ENCODE results near the gene SMIM21.

SMIM21 gene

GRCh38 chr18:75427603-75428002, at the start of gene SMIM21:
TSS of gene SMIM21 (minus strand) at chr18:75427703. CDS start at chr18:75427563, 140 bp downstream.
- no peak for DNase-seq

DNA sequence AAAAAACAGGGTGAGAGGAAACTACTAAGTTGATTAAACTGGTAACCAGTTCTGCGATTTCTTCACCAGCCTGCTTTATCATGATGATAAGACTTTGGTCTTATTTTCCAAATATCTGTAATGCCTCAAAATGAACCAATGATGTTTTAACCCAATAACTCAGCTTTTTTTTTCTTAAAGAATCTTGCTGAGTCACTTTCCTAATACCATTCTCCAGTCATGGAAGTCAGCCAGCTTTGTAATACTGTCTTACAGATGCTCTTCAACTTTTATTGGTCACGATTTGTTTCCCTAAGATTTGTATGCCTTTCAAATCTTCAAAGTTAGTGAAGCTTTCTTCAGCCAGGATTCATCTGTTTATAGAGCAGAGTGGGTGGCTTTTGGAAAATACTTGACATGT, 47.7 kb upstream of the SMIM21 start:
- no peak for DNase-seq

GRCh38 chr18:75474332-75474731, 46.8 kb upstream of the SMIM21 start:
- DNase-seq = no peak

GRCh38 chr18:75473316-75473715, 45.8 kb upstream of the SMIM21 start:
- DNase-seq = no peak

GRCh38 chr18:75472906-75473305, 45.4 kb upstream of the SMIM21 start:
- no peak for DNase-seq

DNA sequence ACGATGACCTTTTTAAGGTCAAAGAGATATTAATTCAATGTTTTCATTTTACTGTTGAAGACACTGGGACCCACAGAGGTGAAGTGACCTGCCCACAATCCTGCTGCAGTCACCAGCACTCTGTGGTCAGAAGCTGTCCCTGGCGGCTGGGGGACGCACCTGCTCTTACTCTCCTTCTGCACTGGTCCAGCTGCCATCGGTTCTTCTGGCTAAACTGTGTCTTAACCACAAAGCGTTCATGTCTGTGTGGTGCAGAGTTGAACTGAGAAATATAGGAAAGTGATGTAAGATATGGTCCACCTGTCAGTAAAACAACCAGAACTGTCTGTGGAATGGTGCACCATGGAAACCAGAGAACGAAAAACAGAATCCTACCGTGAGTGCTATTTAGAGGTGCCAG, 44.9 kb upstream of the SMIM21 start:
- no peak for DNase-seq

- DNase-seq = no peak
Observed at GRCh38 chr18:75471850-75472249, 44.3 kb upstream of the SMIM21 start.

DNA sequence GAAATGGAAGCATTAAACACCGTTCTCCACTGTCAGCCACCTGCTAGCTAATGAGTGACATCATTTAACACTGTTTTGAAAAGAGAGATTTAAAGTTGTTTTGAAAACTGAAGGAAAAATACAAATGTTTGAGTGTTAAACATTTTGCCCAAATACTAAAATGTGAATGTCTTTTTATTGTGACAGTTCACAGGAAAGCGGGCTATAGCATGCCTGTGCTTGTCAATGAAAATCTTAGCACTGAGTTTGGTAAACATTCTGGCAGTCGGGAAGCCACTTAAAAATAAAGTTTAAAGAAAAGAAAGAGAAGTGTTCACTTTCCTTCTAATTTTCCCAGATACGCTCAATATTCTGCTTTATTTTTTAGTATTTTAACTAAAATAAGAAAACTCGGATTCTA, 40.3 kb upstream of the SMIM21 start:
- no peak for DNase-seq

DNA sequence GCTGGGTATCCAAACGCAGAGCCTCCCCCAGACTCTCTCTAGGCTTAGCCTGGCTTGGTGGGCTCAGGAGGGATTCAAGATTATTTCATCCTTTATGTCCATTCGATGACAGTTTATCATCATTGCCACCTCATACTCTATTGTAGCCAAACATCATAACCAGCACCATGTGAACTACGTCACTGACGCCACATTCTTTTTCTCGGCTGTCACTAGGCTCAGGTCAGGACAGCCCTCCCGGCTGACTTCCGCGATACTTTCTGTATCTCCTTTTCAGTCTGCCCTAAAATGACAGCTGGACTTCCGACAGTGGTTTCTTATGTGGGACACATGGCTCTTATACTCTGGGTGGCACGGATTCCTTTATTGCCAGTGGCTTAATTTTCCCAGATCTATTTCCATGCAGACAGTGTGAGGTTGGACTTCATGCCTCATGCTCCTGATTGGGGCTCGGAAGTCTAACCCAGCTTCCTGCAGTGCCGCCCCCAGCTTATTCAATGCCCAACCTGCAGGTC, 39.8 kb upstream of the SMIM21 start:
- DNase-seq = no peak

DNA sequence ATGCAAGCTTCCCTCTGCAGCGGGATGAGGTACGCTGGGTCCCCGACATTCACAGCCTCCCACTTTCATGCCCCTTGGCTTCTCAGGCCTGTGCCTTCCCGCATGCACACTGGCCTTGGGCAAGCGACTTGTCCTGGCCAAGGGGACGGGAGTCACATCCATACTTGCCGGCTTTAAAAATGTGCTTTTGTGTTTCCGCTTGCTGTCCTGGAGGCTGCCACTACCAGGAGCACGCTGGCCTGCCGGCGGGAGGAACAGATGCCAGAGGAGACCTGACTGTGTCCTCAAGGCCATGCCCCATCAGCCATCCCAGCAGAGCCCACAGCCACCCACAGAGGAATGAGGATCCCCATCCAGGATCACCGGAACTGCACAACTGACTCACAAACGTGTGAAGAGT, 36.9 kb upstream of the SMIM21 start:
- DNase-seq = no peak

- DNase-seq = no peak
Observed at GRCh38 chr18:75462178-75462832, 34.8 kb upstream of the SMIM21 start.

GRCh38 chr18:75456199-75456631, 28.7 kb upstream of the SMIM21 start:
- no peak for DNase-seq

- peak; percentile 25 for DNase-seq
Observed at GRCh38 chr18:75455249-75456198, 28.0 kb upstream of the SMIM21 start.

GRCh38 chr18:75454022-75454795, 26.7 kb upstream of the SMIM21 start:
- DNase-seq = no peak

DNA sequence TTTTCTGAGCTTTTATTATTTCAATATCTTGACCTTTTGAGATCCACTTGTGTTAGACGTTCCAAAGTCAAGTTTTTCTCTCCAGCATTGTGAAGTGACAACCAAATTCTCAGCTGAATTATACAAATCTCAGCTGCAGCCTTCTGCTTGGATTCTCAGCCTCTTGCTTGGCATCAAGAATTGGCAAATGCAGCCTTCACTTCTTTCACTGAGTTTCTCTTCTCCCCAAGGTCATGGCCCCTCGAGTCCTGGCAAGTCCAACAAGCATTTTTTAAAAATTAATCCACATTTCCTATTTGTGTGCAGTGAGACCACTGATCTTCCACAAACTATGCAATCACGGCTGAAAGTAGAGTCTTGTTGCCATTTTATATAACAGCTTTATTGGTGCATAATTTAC, 23.4 kb upstream of the SMIM21 start:
- DNase-seq = no peak

DNA sequence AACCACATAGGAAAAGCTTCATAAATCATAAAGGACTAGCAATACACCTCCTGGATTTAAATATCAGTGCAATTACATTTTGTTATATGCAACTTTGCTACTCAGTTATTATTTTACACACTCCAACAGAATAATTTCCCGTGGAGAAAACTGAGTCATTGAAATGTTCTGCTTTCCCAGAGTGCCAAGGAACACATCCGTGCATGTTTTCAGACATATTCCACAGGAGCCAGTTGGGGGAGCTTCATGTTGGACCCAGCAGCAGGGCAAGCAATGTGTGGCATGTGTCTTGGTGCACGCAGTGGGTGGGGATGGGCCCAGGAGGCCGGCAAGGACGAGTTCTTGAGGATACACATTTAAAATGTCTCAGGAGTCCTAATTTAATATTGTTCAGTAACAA, 14.4 kb upstream of the SMIM21 start:
- no peak for DNase-seq

GRCh38 chr18:75439348-75439747, 11.8 kb upstream of the SMIM21 start:
- no peak for DNase-seq

GRCh38 chr18:75438891-75439290, 11.4 kb upstream of the SMIM21 start:
- no peak for DNase-seq

GRCh38 chr18:75437979-75438378, 10.5 kb upstream of the SMIM21 start:
- DNase-seq = no peak

DNA sequence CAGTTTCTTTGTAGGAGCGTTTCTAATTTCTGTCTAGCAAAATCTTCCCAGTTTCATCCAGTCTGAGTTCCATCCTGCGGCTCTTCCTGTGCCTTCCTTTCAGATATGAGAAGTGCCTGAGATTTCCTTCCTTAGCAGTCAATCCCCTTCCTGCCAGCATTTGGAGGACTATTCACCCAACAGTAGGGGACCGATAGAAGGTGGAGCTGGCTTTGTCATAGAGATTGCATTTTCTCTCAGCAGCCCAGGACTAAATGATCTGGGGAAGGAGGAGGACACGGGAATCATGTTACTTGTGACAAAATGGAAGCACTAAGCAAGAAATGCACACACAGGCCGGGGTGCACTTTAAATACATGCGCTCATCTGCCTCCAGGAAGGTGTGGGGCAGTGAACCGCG, 5.6 kb upstream of the SMIM21 start:
- no peak for DNase-seq

DNA sequence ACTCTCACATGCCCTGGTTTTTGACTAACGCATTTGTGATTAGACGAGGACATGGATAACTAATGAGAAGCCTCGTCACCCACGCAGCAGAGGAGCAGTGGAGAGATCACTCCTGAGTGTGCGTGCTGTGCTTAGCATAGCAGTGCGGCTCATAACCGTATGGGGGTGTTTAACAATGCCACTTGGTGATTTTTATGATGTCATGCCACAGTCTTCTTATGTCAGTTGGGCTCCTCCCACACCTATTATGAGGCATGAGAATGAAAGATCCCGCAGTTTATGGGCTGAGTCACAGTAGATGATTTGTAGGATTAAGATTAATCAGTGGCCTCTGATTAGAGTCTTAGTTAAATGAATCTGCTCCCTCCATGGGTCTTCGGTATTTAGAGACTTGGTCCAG, 2.5 kb upstream of the SMIM21 start:
- DNase-seq = no peak

- no peak for DNase-seq
Observed at GRCh38 chr18:75428490-75428889, 987 bp upstream of the SMIM21 start.

DNA sequence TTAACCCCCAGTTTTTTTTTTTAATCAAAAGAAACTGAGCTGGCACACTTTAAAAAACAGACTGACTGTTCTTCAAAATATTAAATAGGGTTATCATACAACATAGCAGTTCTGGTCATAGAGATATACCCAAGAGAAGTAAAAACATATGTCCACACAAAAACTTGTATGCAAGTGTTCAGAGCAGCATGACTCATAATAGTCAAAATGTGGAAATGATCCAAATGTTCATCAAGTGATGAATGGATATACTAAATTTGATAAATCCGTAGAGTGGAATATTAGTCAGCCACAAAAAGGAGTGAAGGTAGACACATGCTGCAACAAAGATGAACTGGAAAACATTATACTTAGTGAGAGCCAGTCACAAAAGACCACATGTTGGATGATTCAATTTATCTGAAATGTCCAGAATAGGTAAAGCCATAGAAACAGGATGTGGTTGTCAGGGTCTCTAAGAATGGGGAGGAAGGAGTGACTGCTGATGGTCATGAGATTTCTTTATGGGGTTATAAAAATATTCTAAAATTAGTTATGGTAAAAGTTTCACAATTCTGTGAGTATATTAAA, 5.1 kb downstream of the SMIM21 start:
- DNase-seq = no peak

All from NCI-H1092 treated with DMSO at 0.1 percent for 48 hours (cell line).